ENCODE data around the gene TEK.

DNA sequence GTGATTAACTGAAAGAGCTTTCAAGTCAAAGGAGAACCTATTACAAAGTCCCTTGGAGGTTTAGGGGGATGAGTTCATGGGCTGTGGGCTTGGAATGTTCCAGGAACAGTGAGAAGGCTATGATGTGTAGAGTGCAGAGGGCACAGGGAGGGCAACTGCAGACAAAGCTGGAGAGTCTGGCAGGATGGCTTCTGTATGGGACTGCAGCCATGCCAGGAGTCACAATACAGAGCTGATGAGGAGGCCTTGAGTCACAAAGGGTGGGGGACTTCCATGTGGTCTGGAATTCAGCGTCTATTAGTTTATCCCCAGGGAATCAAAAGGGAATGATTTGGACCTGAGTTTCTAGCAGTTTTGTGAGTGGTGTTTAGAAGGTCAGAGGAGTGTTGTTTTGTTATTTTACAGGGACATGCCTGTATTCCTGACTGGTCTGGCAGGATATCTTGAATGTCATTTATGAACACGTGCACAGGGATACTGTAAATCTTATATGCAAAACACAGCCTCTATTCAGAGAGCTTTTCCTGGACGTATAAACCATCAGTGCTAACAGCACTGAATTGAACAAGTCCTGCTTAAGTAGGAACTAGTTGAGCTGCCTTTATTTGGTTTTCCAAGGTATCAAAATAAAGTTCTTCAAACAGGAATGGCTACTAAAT lies 14.3 kb upstream of the TEK start:
- no peak for TF ChIP-seq CTCF (IDR thresholded peaks at IDR 0.05)
- TF ChIP-seq POLR2A (IDR thresholded peaks at IDR 0.05): no peak
- no peak for TF ChIP-seq POLR2AphosphoS5 (IDR thresholded peaks at IDR 0.05)
- TF ChIP-seq EP300 (IDR thresholded peaks at IDR 0.05): no peak
